SK-N-SH (cell line): ENCODE measurements around the gene SYT17. TPM values are rescaled to one million over a fixed set of nuclear protein-coding genes. Genes with fewer than 3 reads are reported as not detected.

Experiments used
- CTCF ChIA-PET: fragments of 300-600, 350-600 bp; formaldehyde crosslinking; extraction: SDS; loops from one replicate; lab custom pipeline; 2021; lab: Yijun Ruan, JAX
- POLR2A ChIA-PET: fragments of 350-600 bp; sonication (Branson Sonifier 250); formaldehyde crosslinking; extraction: SDS; loops from one replicate; lab custom pipeline; 2020; ENCODE audit warnings: antibody characterized with exemption, inconsistent platforms; lab: Yijun Ruan, JAX
- DNase-seq: peaks from one replicate; pipeline ENCODE4 v3.0.0; 2012
- H2AFZ ChIP-seq: fragments of 200-600 bp; sonication (generic); 2 replicates; pipeline ENCODE4 v1.8.1; 2016; ENCODE audit warnings: antibody characterized with exemption, mild to moderate bottlenecking, low read depth
- H3F3A ChIP-seq: fragments of 200-600 bp; sonication (generic); replicated peaks from 2 replicates; pipeline ENCODE3; 2016; ENCODE audit warnings: antibody characterized with exemption, mild to moderate bottlenecking; ENCODE audit not compliant: insufficient read depth
- H3K27ac ChIP-seq, 2 experiments: fragments of 200-500 bp in 1 of 2; fragments of 200-600 bp in 1 of 2; sonication (Bioruptor generic) in 1 of 2; sonication (generic), shearing (Covaris generic) in 1 of 2; 2 replicates each; pipeline versions ENCODE4 v1.5.1 to v1.6.1; 2014 to 2016; ENCODE audit warnings: low read depth in 2 of 2, inconsistent platforms in 1 of 2, low read length in 1 of 2, mild to moderate bottlenecking in 1 of 2, mixed read lengths in 1 of 2
- H3K27me3 ChIP-seq: fragments of 200-600 bp; sonication (generic), shearing (Covaris generic); 2 replicates; pipeline ENCODE4 v1.6.1; 2016; ENCODE audit warnings: mixed run types; ENCODE audit not compliant: insufficient read depth
- H3K36me3 ChIP-seq, 2 experiments: fragments of 200-500 bp in 1 of 2; fragments of 200-600 bp in 1 of 2; sonication (Bioruptor generic) in 1 of 2; sonication (generic) in 1 of 2; replicated peaks in 1 of 2; 2 replicates each; pipeline versions ENCODE3 to v1.5.1; 2014 to 2016; ENCODE audit warnings: low read length in 1 of 2, mild to moderate bottlenecking in 1 of 2; ENCODE audit not compliant: insufficient read depth in 2 of 2, control insufficient read depth in 1 of 2
- H3K4me1 ChIP-seq, 2 experiments: fragments of 200-500 bp in 1 of 2; fragments of 200-600 bp in 1 of 2; sonication (Bioruptor generic) in 1 of 2; sonication (generic), shearing (Covaris generic) in 1 of 2; 2 replicates each; pipeline versions ENCODE4 v1.5.1 to v1.6.1; 2014 to 2016; ENCODE audit warnings: low read depth in 1 of 2, low read length in 1 of 2, mixed run types in 1 of 2; ENCODE audit not compliant: insufficient read depth in 2 of 2, control insufficient read depth in 1 of 2
- H3K4me2 ChIP-seq: fragments of 200-600 bp; sonication (generic), shearing (Covaris generic); 2 replicates; pipeline ENCODE4 v1.6.1; 2017; ENCODE audit warnings: mixed run types
- H3K4me3 ChIP-seq, 2 experiments: fragments of 200-500 bp in 1 of 2; fragments of 200-600 bp in 1 of 2; sonication (Bioruptor generic) in 1 of 2; sonication (generic), shearing (Covaris generic) in 1 of 2; 2 replicates each; pipeline versions ENCODE4 v1.5.1 to v1.8.1; 2014 to 2016; ENCODE audit warnings: low read depth in 2 of 2, inconsistent platforms in 1 of 2, low read length in 1 of 2, mild to moderate bottlenecking in 1 of 2, mixed read lengths in 1 of 2, moderate library complexity in 1 of 2
- H3K79me2 ChIP-seq: fragments of 200-600 bp; sonication (generic); 2 replicates; pipeline ENCODE4 v1.8.1; 2017; ENCODE audit warnings: mild to moderate bottlenecking; ENCODE audit not compliant: insufficient read depth
- H3K9ac ChIP-seq: fragments of 200-600 bp; sonication (generic); 2 replicates; pipeline ENCODE4 v1.6.1; 2017; ENCODE audit warnings: mixed run types
- H3K9me2 ChIP-seq: fragments of 200-600 bp; sonication (generic); 2 replicates; pipeline ENCODE4 v1.6.1; 2017; ENCODE audit warnings: mixed run types
- H3K9me3 ChIP-seq: fragments of 200-600 bp; sonication (generic); 2 replicates; pipeline ENCODE4 v1.6.1; 2017; ENCODE audit warnings: mixed run types, mild to moderate bottlenecking, moderate library complexity
- H4K20me1 ChIP-seq: fragments of 200-600 bp; sonication (generic); 2 replicates; pipeline ENCODE4 v1.6.1; 2017; ENCODE audit warnings: mild to moderate bottlenecking, mixed run types; ENCODE audit not compliant: insufficient read depth
- CHD2 ChIP-seq: fragments of 150-350 bp; IDR thresholded peaks from 2 replicates; pipeline ENCODE4 v1.6.1; 2018; ENCODE audit warnings: low read length; ENCODE audit not compliant: partially characterized antibody
- ELF1 ChIP-seq: IDR thresholded peaks from 2 replicates; pipeline ENCODE4 v1.4.0; 2012
- EP300 ChIP-seq, 2 experiments: IDR thresholded peaks; 2 replicates each; pipeline versions ENCODE4 v1.4.0 to v1.6.1; 2012; ENCODE audit warnings: borderline replicate concordance in 1 of 2, low read depth in 1 of 2, low read length in 1 of 2
- EZH2phosphoT487 ChIP-seq: fragments of 200-600 bp; sonication (generic); IDR thresholded peaks from 2 replicates; pipeline ENCODE4 v1.6.1; 2017; ENCODE audit warnings: low read depth, mixed run types, mild to moderate bottlenecking, antibody characterized with exemption, moderate library complexity, borderline replicate concordance
- GATA2 ChIP-seq: sonication (generic); formaldehyde crosslinking; IDR thresholded peaks from 2 replicates; pipeline ENCODE4 v1.5.0; 2020; ENCODE audit warnings: mild to moderate bottlenecking, missing genetic modification reagents
- JUND ChIP-seq: IDR thresholded peaks from 2 replicates; pipeline ENCODE4 v1.4.0; 2012
- MXI1 ChIP-seq: IDR thresholded peaks from 2 replicates; pipeline ENCODE4 v1.6.1; 2012; ENCODE audit warnings: mild to moderate bottlenecking, low read depth, low read length, improper control_type of control experiment
- NRF1 ChIP-seq: IDR thresholded peaks from 2 replicates; pipeline ENCODE4 v1.6.1; 2012; ENCODE audit warnings: low read depth, mild to moderate bottlenecking, low read length
- POLR2AphosphoS5 ChIP-seq: IDR thresholded peaks from 2 replicates; pipeline ENCODE4 v1.6.1; 2012; ENCODE audit warnings: low read depth, low read length
- RCOR1 ChIP-seq: fragments of 150-350 bp; IDR thresholded peaks from 2 replicates; pipeline ENCODE4 v1.6.1; 2017; ENCODE audit warnings: antibody characterized with exemption, low read length
- SIN3A ChIP-seq: IDR thresholded peaks from 2 replicates; pipeline ENCODE4 v1.6.1; 2012; ENCODE audit warnings: low read depth, mild to moderate bottlenecking, low read length, moderate library complexity, borderline replicate concordance
- TCF12 ChIP-seq: IDR thresholded peaks from 2 replicates; pipeline ENCODE4 v1.4.0; 2012
- TEAD4 ChIP-seq: IDR thresholded peaks from 2 replicates; pipeline ENCODE4 v1.4.0; 2012; ENCODE audit warnings: mild to moderate bottlenecking, borderline replicate concordance; ENCODE audit not compliant: insufficient read depth
- WGBS: methylation state at CpG from one replicate; pipeline ENCODE4 v1.1.6; 2017; ENCODE audit warnings: low lambda C conversion rate; 5-methylcytosine and 5-hydroxymethylcytosine counted together
- polyA plus RNA-seq, 3 experiments: library from polyadenylated mRNA; depleted of rRNA; stranded (reverse); fragments of >200 nt; gene quantifications; 2 replicates each; pipeline ENCODE4 v1.2.3, GENCODE V29; 2012
- TF ChIP-seq, protein P1 (sequence below): IDR thresholded peaks from 2 replicates; pipeline ENCODE4 v1.4.0; 2012; ENCODE audit warnings: low read depth, borderline replicate concordance
- TF ChIP-seq, protein P2 (sequence below): IDR thresholded peaks from 2 replicates; pipeline ENCODE4; 2012
- TF ChIP-seq, protein P3 (sequence below): IDR thresholded peaks from 2 replicates; pipeline ENCODE4 v1.4.0; 2012; ENCODE audit warnings: low read depth

The SYT17 gene
- polyA plus RNA-seq, 1 of the 3 experiments (the other 2 are of a cell fraction): 0.21 TPM

DNA sequence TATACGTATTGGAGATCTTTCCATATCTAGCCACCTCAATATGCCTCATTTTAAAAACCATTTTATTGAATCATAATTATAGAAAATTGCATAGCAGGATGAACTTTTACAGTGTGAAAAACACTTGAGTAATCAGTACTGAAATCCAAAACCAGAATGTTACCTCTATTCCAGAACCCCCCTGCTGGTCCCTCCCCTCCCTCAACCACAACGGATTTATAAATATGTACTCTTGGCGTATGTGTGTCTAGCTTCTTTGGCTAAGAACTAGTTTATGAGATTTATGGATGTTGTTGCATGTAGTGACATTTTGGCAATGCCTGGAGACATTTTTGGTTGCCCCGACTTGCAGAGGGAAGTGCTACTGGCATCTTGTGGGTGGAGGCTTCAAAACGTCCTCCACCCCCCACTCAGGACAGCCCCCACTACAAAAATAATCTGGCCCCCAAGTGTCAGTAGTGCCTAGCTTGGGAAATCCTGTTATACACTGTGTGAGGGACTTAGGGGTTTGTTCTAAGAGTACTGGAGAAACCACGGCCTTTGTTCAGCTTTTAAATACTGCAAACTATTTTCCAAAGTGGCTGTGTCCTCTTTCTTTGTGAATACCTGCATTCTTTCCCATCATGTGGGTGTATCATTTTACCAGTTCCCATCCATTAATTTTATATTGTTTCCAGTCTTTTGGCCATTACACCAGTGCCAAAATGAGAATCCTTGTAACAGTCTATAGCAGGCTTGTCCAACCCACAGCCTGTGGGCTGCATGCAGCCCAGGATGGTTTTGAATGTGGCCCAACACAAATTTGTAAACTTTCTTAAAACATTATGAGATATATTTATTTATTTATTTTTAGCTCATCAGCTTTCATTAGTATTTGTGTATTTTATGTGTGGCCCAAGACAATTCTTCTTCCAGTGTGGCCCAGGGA is 30.6 kb upstream of the SYT17 start:
- ChIA-PET POLR2A (interaction anchor here (0.5 to 0.7 kb wide), 2 partner anchors 26 to 282 kb away, joined by 3 to 5 read pairs; no protein-coding TSS in a partner anchor), CTCF (interaction anchor here (1.2 to 3.5 kb wide), 3 partner anchors 10 to 52 kb away, joined by 4 to 22 read pairs (median 9); no protein-coding TSS in a partner anchor)
- Histone ChIP-seq H3K4me1 (peaks cover 17 to 27% of the 10 kb centered on the region in 2 experiments; a peak in 3 of 4 replicates), H3K4me2 (no peak overlapping the region; the same call in 1 of the 2 replicates), H4K20me1 (no peaks in the 10 kb centered on the region), H2AFZ (no peak overlapping the region), H3K27ac (no peak overlapping the region), H3K79me2 (no peaks in the 10 kb centered on the region), H3K4me3 (no peak overlapping the region), H3K9me2 (no peaks in the 10 kb centered on the region), H3K36me3 (no peaks in the 10 kb centered on the region), H3K27me3 (no peaks in the 10 kb centered on the region), H3K9ac (no peak overlapping the region), H3F3A (no peaks in the 10 kb centered on the region), H3K9me3 (no peaks in the 10 kb centered on the region)
- TF ChIP-seq GATA2 (CRISPR knock-in tag) (no peak), RCOR1 (no peak), TCF12 (no peak), TEAD4 (no peak), CHD2 (no peak), MXI1 (no peak), SIN3A (no peak), POLR2AphosphoS5 (no peak), EZH2phosphoT487 (no peak), ELF1 (no peak)
- TF ChIP-seq, protein P1, sequence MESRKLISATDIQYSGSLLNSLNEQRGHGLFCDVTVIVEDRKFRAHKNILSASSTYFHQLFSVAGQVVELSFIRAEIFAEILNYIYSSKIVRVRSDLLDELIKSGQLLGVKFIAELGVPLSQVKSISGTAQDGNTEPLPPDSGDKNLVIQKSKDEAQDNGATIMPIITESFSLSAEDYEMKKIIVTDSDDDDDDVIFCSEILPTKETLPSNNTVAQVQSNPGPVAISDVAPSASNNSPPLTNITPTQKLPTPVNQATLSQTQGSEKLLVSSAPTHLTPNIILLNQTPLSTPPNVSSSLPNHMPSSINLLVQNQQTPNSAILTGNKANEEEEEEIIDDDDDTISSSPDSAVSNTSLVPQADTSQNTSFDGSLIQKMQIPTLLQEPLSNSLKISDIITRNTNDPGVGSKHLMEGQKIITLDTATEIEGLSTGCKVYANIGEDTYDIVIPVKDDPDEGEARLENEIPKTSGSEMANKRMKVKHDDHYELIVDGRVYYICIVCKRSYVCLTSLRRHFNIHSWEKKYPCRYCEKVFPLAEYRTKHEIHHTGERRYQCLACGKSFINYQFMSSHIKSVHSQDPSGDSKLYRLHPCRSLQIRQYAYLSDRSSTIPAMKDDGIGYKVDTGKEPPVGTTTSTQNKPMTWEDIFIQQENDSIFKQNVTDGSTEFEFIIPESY: no peak
- TF ChIP-seq, protein P2, sequence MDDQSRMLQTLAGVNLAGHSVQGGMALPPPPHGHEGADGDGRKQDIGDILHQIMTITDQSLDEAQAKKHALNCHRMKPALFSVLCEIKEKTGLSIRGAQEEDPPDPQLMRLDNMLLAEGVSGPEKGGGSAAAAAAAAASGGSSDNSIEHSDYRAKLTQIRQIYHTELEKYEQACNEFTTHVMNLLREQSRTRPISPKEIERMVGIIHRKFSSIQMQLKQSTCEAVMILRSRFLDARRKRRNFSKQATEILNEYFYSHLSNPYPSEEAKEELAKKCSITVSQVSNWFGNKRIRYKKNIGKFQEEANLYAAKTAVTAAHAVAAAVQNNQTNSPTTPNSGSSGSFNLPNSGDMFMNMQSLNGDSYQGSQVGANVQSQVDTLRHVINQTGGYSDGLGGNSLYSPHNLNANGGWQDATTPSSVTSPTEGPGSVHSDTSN: no peak
- WGBS: 57% methylated on average over 6 of the region's 6 CpGs
- no peak for DNase-seq

DNA sequence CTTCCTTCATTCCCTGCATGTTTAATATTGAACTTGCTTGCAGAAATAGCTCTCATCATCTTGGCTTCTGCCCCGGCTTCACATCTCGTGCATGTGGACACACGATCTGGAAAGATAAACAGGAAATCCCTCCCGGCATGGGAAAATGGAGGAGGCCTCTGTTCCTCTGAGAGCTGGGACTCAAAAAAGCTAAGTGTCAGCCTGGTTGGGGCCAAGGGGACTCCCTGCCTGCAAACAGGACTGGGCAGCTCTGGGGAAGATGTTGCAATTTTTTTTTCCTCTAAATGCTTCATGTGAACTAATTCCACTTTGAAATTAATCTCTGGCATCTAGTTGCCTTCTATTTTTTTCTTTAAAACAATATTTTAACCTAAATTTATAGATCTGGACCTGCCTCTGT is 29.4 kb upstream of the SYT17 start:
- H3K79me2 ChIP-seq: no peaks in the 10 kb centered on the region
- no peak overlapping the region for H3K4me3 ChIP-seq
- no peaks in the 10 kb centered on the region for H3K9me2 ChIP-seq
- 9% methylated on average over 4 of the region's 4 CpGs for WGBS
- no peaks in the 10 kb centered on the region for H3K9me3 ChIP-seq
- no peak overlapping the region; a peak in 1 of 4 replicates for H3K27ac ChIP-seq
- no peaks in the 10 kb centered on the region for H3K27me3 ChIP-seq
- CTCF ChIA-PET: interaction anchor here (0.6 to 3.5 kb wide), 8 partner anchors 23 to 1464 kb away, joined by 3 to 22 read pairs (median 3); partner anchors contain the start of genes ITPRIPL2 and TMC7
- TF ChIP-seq EP300 (IDR thresholded peaks at IDR 0.05; ENCODE audit: borderline replicate concordance in 1 of 2, low read depth in 1 of 2, low read length in 1 of 2) (0 out of 4 replicates have a peak, but pooled peaks of 1 of the 2 experiments have one; percentile 27), RCOR1 (peak; percentile 24; the same call in 1 of the 2 replicates), GATA2 (CRISPR knock-in tag) (peak; percentile 54; the same call in 1 of the 2 replicates), NRF1 (no peak), JUND (no peak)
- TF ChIP-seq, protein P3, sequence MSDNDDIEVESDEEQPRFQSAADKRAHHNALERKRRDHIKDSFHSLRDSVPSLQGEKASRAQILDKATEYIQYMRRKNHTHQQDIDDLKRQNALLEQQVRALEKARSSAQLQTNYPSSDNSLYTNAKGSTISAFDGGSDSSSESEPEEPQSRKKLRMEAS: no peak
- no peak overlapping the region for H3K4me2 ChIP-seq
- no peaks in the 10 kb centered on the region for H3F3A ChIP-seq
- POLR2A ChIA-PET: no interaction called here
- peaks cover 20 to 27% of the 10 kb centered on the region in 2 experiments; a peak in 3 of 4 replicates for H3K4me1 ChIP-seq
- H2AFZ ChIP-seq: peak overlapping the region; percentile 75
- no peaks in the 10 kb centered on the region for H3K36me3 ChIP-seq
- no peaks in the 10 kb centered on the region for H4K20me1 ChIP-seq
- H3K9ac ChIP-seq: no peak overlapping the region
- peak; percentile 58 for DNase-seq
